ENCODE data around the gene HSD17B4. TPM values are rescaled to one million over a fixed set of nuclear protein-coding genes. Genes with fewer than 3 reads are reported as not detected.
"Not testable (repeated sequence)": the region's sequence is repeated elsewhere in the genome, so short reads cannot be mapped to it uniquely, and the experiment has no call there.

HSD17B4 gene
- total RNA-seq, result 10 to 100 TPM; 49.7 to 85.1 TPM

GRCh38 chr5:119452373-119453039, at the start of gene HSD17B4:
Gene HSD17B4, plus strand, starts transcription at chr5:119452497. Its CDS starts 79 bp downstream, at chr5:119452576.
- peak; percentile 94 to 97 for ATAC-seq

GRCh38 chr5:119402555-119402954, 49.7 kb upstream of the HSD17B4 start:
- no peak for DNase-seq (ENCODE audit: low spot score in 2 of 2)
- H3K36me3 Mint-ChIP-seq, result no peaks in the 10 kb centered on the region
- H3K27ac Mint-ChIP-seq, result no peak overlapping the region
- H3K9me3 Mint-ChIP-seq, result no peaks in the 10 kb centered on the region
- ATAC-seq, result no peak

More at GRCh38 chr5:119452373-119453039, at the start of gene HSD17B4:
- Mint-ChIP-seq H3K9me3 (no peaks in the 10 kb centered on the region), H3K36me3 (peaks cover 0 to 5% of the 10 kb centered on the region in 2 donors), H3K27ac (peak within 1 kb of the TSS; percentile 79 to 86)
- DNase-seq (ENCODE audit: low spot score in 2 of 2), result peak; percentile 77 to 81

GRCh38 chr5:119404033-119404432, 48.3 kb upstream of the HSD17B4 start:
- Mint-ChIP-seq H3K27ac (no peak overlapping the region), H3K36me3 (no peaks in the 10 kb centered on the region), H3K9me3 (no peaks in the 10 kb centered on the region)
- DNase-seq (ENCODE audit: low spot score in 2 of 2) (no peak), ATAC-seq (no peak)

GRCh38 chr5:119405419-119405818, 46.9 kb upstream of the HSD17B4 start:
- Mint-ChIP-seq H3K27ac (no peak overlapping the region), H3K9me3 (no peaks in the 10 kb centered on the region), H3K36me3 (no peaks in the 10 kb centered on the region)
- peak; percentile 14 to 19 for ATAC-seq
- no peak for DNase-seq (ENCODE audit: low spot score in 2 of 2)

- Mint-ChIP-seq H3K9me3 (no peaks in the 10 kb centered on the region), H3K27ac (no peak overlapping the region), H3K36me3 (no peaks in the 10 kb centered on the region)
- DNase-seq (ENCODE audit: low spot score in 2 of 2) (no peak), ATAC-seq (no peak)
Measured at GRCh38 chr5:119406551-119407110, 45.7 kb upstream of the HSD17B4 start.

- H3K27ac Mint-ChIP-seq, result no peak overlapping the region
- no peak for DNase-seq (ENCODE audit: low spot score in 2 of 2)
- H3K36me3 Mint-ChIP-seq, result no peaks in the 10 kb centered on the region
- no peaks in the 10 kb centered on the region for H3K9me3 Mint-ChIP-seq
- ATAC-seq, result peak in 1 of 2 donors; percentile 17
Measured at GRCh38 chr5:119409235-119409815, 43.0 kb upstream of the HSD17B4 start.

GRCh38 chr5:119410448-119411159, 41.7 kb upstream of the HSD17B4 start:
- H3K27ac Mint-ChIP-seq, result peak overlapping the region; percentile 5 to 96
- ATAC-seq (peak; percentile 26 to 59), DNase-seq (ENCODE audit: low spot score in 2 of 2) (no peak)
- H3K36me3 Mint-ChIP-seq, result no peaks in the 10 kb centered on the region
- no peaks in the 10 kb centered on the region for H3K9me3 Mint-ChIP-seq

GRCh38 chr5:119411361-119412278, 40.7 kb upstream of the HSD17B4 start:
- peak overlapping the region; percentile 96 to 97 for H3K27ac Mint-ChIP-seq
- DNase-seq (ENCODE audit: low spot score in 2 of 2) (peak in 1 of 2 donors; percentile 46), ATAC-seq (peak; percentile 67 to 87)
- no peaks in the 10 kb centered on the region for H3K36me3 Mint-ChIP-seq
- no peaks in the 10 kb centered on the region for H3K9me3 Mint-ChIP-seq

- Mint-ChIP-seq H3K36me3 (no peaks in the 10 kb centered on the region), H3K9me3 (no peaks in the 10 kb centered on the region), H3K27ac (peak overlapping the region; percentile 96 to 97)
- DNase-seq (ENCODE audit: low spot score in 2 of 2) (no peak), ATAC-seq (no peak)
Measured at GRCh38 chr5:119412279-119413227, 39.7 kb upstream of the HSD17B4 start.

- not testable (repeated sequence) for DNase-seq (ENCODE audit: low spot score in 2 of 2); H3K36me3 Mint-ChIP-seq; H3K9me3 Mint-ChIP-seq; H3K27ac Mint-ChIP-seq; ATAC-seq
Measured at GRCh38 chr5:119414124-119414734, 38.1 kb upstream of the HSD17B4 start.

- Mint-ChIP-seq H3K9me3 (no peaks in the 10 kb centered on the region), H3K27ac (no peak overlapping the region), H3K36me3 (no peaks in the 10 kb centered on the region)
- DNase-seq (ENCODE audit: low spot score in 2 of 2) (no peak), ATAC-seq (no peak)
Measured at GRCh38 chr5:119417891-119418605, 34.2 kb upstream of the HSD17B4 start.

GRCh38 chr5:119418606-119419100, 33.6 kb upstream of the HSD17B4 start:
- DNase-seq (ENCODE audit: low spot score in 2 of 2) (no peak), ATAC-seq (no peak)

GRCh38 chr5:119420169-119420568, 32.1 kb upstream of the HSD17B4 start:
- DNase-seq (ENCODE audit: low spot score in 2 of 2) (no peak), ATAC-seq (no peak)
- no peak overlapping the region for H3K27ac Mint-ChIP-seq
- no peaks in the 10 kb centered on the region for H3K36me3 Mint-ChIP-seq
- H3K9me3 Mint-ChIP-seq, result no peaks in the 10 kb centered on the region

More at GRCh38 chr5:119418606-119419100, 33.6 kb upstream of the HSD17B4 start:
- Mint-ChIP-seq H3K9me3 (no peaks in the 10 kb centered on the region), H3K27ac (no peak overlapping the region), H3K36me3 (no peaks in the 10 kb centered on the region)

GRCh38 chr5:119426057-119426456, 26.2 kb upstream of the HSD17B4 start:
- Mint-ChIP-seq H3K27ac (no peak overlapping the region), H3K9me3 (no peaks in the 10 kb centered on the region), H3K36me3 (no peaks in the 10 kb centered on the region)
- no peak for ATAC-seq
- no peak for DNase-seq (ENCODE audit: low spot score in 2 of 2)

All from activated naive CD4-positive, alpha-beta T cell treated with anti-CD3 and anti-CD28 coated beads, Interleukin-2, amount 50 U/mL, for 72 hours (primary cell).